Glomerular visceral epithelial cell (primary cell): ENCODE results near the gene ZNF549.
"Not testable (repeated sequence)": the region's sequence is repeated elsewhere in the genome, so short reads cannot be mapped to it uniquely, and the experiment has no call there.

Source experiments
- DNase-seq: peaks from one replicate; pipeline ENCODE4 v3.0.0-alpha.2; 2016; ENCODE audit errors: extremely low spot score

ZNF549 gene

GRCh38 chr19:57527136-57527881, at the start of gene ZNF549:
ZNF549 (plus strand) TSS chr19:57527356; CDS start chr19:57527574, 218 bp downstream.
- DNase-seq = peak; percentile 92

DNA sequence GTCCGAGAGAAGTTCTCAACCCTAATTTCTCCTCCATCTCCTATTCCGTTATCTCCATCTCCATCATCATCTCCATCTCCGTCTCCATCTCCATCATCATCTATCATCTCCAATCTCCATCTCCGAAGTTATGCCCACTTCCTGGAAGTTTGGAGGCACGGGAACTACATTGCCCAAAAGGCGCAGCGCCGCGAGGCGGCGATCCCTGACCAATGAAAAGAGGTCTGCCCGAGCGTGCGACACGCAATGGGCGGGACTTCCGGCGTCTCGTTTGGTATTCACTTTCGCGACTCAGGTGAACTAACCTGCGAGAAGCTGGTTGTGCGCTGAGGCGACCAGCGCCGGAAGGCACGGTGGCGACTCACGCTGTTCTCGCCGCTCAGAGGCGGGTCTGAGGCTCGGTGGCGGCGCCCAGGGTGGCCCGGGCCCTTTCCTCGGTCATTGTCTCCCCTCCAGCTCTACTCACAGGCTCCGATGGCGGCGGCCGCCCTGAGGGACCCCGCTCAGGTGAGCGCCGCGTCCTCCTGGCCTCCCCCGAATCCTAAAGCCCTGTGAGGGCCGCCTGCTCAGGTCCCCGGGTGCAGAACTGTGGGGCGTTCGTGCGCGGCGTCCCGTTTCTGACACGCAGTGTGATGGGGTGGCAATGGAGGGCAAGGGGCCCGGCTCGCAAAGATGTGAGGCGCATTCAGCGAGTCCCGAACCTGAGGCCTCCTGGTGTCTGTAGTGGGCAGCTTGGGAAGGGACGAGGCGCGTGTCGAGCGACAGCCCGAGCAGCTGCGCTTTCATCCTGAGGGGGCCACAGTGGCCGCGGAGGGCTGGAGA, 39.5 kb upstream of the ZNF549 start, which contains the start of gene ZNF419:
Gene ZNF419, plus strand, starts transcription at position 274 of the 822 bp plus-strand sequence. Its CDS starts 201 bp downstream, at position 475.
- DNase-seq = peak; percentile 88

DNA sequence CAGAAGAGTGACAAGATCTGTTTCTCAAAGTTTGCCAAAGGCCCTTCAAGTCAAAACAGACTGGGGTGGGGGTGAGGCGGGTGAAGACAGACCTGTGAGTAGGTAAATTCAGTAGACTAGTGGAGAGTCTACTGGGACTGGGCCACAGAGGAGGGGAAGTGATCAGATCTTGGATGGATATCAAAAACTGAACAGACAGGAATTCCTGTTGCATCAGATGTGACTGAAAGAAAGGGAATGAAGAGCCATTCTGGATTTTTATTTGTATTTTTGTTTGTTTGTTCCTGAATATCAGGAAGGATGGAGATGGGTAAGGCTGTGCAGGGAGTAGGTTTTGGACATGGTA, 38.9 kb upstream of the ZNF549 start:
- DNase-seq = not testable (repeated sequence)

GRCh38 chr19:57499332-57499679, 27.9 kb upstream of the ZNF549 start:
- DNase-seq = not testable (repeated sequence)

- peak; percentile 95 for DNase-seq
Observed at GRCh38 chr19:57499680-57500395, 27.3 kb upstream of the ZNF549 start, which contains the start of gene ZNF773. ZNF773 (plus strand) TSS chr19:57499938; CDS start chr19:57500081, 143 bp downstream.

DNA sequence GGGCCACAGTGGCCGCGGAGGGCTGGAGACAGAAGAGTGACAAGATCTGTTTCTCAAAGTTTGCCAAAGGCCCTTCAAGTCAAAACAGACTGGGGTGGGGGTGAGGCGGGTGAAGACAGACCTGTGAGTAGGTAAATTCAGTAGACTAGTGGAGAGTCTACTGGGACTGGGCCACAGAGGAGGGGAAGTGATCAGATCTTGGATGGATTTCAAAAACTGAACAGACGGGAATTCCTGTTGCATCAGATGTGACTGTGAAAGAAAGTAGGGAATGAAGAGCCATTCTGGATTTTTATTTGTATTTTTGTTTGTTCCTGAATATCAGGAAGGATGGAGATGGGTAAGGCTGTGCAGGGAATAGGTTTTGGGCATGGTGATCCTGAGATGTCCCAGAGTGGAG, 26.8 kb upstream of the ZNF549 start:
- DNase-seq = not testable (repeated sequence)

DNA sequence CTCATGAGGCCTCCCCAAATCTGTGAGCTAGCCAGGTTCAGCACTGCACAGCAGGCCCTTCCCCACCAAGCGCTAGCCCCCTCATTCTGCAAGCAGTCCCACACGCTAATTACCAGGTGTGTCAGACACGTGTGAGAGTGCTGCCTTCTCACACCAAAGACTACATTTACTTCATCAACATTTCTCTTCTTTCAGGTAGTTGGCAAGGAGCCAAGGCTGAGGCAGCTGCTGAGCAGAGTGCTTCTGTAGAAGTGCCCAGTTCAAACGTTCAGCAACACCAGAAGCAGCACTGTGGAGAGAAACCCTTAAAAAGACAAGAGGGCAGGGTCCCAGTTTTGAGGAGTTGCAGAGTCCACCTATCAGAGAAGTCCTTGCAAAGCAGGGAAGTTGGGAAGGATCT, 21.0 kb upstream of the ZNF549 start:
- no peak for DNase-seq

DNA sequence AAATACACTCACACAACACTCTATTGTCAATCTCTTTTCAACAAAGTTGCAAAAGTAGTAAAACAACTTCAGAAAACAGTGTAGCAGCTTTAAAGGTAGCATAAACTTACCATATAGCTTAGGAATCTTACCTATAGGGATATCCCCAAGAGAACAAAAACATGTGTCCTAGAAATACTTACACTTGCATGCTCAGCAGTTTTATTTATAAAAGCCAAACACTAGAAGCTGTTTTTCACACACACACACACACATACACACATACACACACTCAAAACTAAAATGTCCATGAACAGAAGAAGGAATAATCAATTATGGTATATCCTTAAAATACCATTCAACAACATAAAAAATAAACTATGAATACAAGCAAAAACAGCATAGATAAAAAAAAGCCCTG, 15.7 kb upstream of the ZNF549 start:
- DNase-seq = no peak

DNA sequence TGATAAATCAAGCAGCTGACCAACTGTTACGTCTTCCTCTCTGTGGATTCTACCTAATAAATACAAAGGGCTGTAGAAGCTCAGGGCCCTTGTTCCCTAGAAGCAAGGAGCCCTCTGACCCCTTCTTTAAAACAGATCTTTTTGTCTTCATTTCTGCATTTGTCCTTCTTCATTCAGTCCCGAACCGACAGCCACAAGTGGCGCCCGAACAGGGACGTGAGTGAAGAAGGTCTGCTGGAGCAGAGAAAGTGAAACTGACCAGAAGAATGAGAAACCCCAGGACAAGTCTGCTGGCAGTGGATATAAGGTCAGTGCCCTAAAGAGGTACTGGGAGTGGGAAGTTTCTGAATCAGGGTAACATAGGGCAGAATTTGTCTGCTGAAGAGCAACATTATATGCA, 14.3 kb upstream of the ZNF549 start:
- no peak for DNase-seq

GRCh38 chr19:57515255-57515654, 11.9 kb upstream of the ZNF549 start:
- no peak for DNase-seq

- not testable (repeated sequence) for DNase-seq
Observed at GRCh38 chr19:57518021-57518420, 9.1 kb upstream of the ZNF549 start.

DNA sequence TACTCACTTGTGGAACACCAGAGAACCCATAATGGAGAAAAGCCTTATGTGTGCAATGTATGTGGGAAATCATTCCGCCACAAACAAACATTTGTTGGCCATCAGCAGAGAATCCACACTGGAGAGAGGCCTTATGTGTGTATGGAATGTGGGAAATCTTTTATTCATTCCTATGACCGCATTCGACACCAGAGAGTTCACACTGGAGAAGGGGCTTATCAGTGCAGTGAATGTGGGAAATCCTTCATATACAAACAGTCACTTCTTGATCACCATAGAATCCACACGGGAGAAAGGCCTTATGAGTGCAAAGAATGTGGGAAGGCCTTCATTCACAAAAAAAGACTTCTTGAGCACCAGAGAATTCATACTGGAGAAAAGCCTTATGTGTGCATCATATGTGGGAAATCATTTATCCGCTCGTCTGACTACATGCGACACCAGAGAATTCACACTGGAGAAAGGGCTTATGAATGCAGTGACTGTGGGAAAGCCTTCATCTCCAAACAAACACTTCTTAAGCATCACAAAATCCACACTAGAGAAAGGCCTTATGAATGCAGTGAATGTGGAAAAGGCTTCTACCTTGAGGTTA, 10.9 kb downstream of the ZNF549 start:
- DNase-seq = no peak

DNA sequence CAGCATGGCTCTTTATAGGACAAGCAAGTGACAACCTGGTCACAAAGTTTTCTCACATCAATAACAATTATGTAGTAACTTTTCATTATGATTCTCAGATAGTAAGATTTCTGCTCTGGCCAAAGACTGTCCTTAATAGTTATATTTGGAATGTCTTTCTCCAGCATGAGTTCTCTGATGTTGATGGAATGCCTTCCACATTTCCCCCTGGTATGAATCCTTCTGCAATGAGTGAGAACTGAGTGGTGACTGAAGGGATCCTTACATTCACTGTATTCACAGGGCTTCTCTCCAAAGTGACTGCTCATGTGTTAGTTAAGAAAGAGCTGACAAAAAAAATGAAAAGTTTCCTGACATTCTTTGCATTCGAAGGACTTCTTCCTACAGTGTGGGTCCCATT, 19.4 kb downstream of the ZNF549 start:
- no peak for DNase-seq

DNA sequence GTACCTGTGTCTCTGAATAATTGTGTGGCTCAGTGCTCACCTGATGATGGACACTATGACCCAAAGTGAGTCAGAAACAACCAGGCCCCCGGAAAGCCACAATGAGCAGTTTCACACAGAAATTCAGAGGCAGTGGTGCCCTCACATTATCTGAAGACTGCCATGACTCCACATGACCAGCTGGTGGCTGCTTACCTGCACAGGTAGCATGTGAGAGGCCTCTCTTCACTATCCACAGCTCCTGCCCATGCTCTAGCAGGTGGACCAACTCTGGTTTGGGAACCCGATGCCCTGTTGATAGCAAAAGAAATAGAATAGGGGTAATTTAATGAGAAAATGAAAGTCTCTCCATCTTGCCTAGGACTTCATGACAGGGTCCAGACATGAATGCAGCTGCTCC, 25.3 kb downstream of the ZNF549 start:
- DNase-seq = no peak

DNA sequence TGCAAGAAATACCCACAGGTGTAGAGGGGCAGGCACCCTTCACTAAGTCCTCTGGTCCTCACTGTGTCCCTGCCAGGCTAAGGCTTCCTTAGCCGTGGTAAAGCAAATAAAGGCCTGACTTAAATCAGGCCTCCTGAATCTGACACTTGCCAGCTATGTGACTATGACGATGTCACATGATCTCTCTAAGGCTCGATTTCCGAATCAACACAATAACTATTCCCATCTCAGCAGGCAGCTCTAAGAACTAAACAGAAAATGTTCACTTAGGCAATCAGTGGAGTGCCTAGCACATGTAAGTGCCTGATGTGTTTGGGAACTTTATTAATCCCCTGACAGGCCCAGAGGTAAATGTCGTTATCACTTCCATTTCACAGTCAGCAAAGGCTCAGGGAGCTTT, 30.5 kb downstream of the ZNF549 start:
- DNase-seq = no peak

- DNase-seq = peak; percentile 8
Observed at GRCh38 chr19:57558525-57558924, 31.4 kb downstream of the ZNF549 start.

DNA sequence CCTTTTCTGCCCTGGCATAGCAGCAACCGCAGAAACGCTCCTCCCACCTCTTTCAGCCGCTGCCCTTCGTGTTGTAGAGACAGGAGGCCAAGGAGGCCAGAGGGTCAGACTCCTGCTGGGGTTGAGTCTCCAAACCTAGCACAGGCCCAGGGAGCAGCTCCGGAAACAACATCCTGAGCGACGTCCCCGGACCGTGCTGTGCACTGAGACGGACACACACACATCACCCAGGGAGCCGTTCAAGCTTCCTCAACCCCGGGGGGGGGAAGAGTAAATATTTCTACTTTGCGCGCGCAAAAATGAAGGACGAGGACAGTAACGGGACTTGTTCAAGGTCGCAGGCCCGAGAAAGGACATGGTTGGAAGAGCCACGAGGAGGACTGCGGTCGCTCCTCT, 31.9 kb downstream of the ZNF549 start:
- DNase-seq = peak; percentile 39

DNA sequence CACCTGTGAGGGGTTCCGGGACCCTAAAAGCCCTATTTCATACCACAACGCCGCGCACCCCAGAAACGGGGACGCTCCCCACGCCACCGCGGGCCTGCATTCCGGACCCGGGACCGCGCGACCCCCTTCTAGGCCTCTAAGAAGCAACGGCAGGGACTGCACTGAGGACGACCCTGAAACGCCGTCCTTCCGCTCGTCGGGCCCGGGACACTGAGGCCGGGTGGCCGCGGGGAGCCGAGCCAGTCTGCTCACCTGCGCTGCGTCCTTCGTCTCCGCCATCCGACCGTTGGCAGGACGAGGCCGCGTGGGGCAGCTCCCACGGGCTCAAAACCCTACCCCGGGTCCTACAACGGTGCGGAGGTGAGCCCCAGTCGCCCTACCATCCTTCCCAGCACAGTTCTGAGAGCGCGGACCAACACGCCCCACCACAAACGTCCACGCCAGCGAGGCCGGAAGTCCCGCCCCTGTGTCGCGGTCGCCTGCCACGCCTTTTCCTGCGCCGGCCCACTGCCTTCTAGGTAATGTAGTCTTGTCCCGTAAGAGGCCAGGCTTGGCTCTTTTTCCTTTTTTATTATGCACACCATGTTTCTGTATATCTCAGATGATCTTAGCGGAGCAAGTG, 32.4 kb downstream of the ZNF549 start, which contains the start of gene ZNF550:
Gene ZNF550, minus strand, starts transcription at position 460 of the 622 bp plus-strand sequence. Its CDS starts 181 bp downstream, at position 279.
- DNase-seq = peak; percentile 84

DNA sequence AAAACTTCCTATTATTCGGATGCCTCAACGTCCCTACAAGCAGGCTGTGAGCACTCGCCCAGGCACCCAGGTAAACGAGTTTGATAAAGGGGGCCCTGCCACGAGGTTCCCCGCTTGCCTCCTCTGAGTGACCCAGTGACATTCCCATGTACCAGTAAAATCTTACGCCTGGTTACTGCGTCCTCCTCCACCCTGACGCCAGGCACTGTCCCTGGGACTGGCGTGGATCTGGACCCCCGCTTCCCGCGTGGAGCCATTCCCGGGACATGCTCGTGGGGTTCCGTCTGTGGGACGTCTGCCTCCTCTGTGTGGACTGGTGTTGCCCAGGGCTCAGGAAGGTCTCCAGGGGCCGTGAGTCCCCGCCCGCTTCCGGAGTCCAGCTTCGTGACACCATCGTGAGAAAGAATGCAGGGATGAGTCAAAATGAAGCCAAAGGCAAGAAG, 32.9 kb downstream of the ZNF549 start:
- DNase-seq = peak; percentile 12

- no peak for DNase-seq
Observed at GRCh38 chr19:57563547-57563946, 36.4 kb downstream of the ZNF549 start.
